Activated T-helper 2 cell treated with anti-CD3 and anti-CD28 coated beads, Interferon-gamma antibody, Interleukin-2, Interleukin-4, amounts not matched to agents 10 μg/mL and 5 μg/mL and 100 μg/mL, durations not matched to agents 14 hours and 24 hours and 36 hours (primary cell): ENCODE data around the gene DISP2. TPM values are rescaled to one million over a fixed set of nuclear protein-coding genes. Genes with fewer than 3 reads are reported as not detected.
A peak's percentile ranks its signal among the peaks of the same experiment; 100 is the strongest.

Source experiments
- DNase-seq: peaks from one replicate; pipeline ENCODE4 v3.0.0; 2021; ENCODE audit warnings: low spot score
- H3K27ac Mint-ChIP-seq: one replicate; pipeline ENCODE4 v1.8.0; 2021; ENCODE audit warnings: mixed read lengths
- H3K27me3 Mint-ChIP-seq: one replicate; pipeline ENCODE4 v1.8.0; 2021; ENCODE audit warnings: low read depth, mixed read lengths
- H3K36me3 Mint-ChIP-seq: one replicate; pipeline ENCODE4 v1.8.0; 2021; ENCODE audit warnings: low read depth, mixed read lengths
- H3K4me1 Mint-ChIP-seq: one replicate; pipeline ENCODE4 v1.8.0; 2021; ENCODE audit warnings: low read depth, mixed read lengths
- H3K4me3 Mint-ChIP-seq: one replicate; pipeline ENCODE4 v1.8.0; 2021; ENCODE audit warnings: low read depth, mild to moderate bottlenecking, moderate library complexity, mixed read lengths
- H3K9me3 Mint-ChIP-seq: one replicate; pipeline ENCODE4 v1.8.0; 2021; ENCODE audit warnings: mixed read lengths
- intact Hi-C: fragments of 100-400 bp; cut with micrococcal nuclease; formaldehyde crosslinking; loops from one replicate; pipeline ENCODE4 v1.15.1; 2023
- total RNA-seq: library from RNA; stranded (reverse); gene quantifications from 2 replicates; pipeline ENCODE4 v1.2.3, GENCODE V29; 2022

The DISP2 gene
- total RNA-seq, 1 donor from 2014 or later: 0.39 TPM

- H3K4me1 Mint-ChIP-seq: peaks cover 17% of the 10 kb centered on the region
- peaks cover 13% of the 10 kb centered on the region for H3K36me3 Mint-ChIP-seq
- H3K27ac Mint-ChIP-seq: no peak overlapping the region
- no peak overlapping the region for H3K4me3 Mint-ChIP-seq
- DNase-seq: no peak
- intact Hi-C loops: loop anchor here (5.0 kb wide), 1 partner anchor 42 kb away; no protein-coding TSS in a partner anchor
- H3K9me3 Mint-ChIP-seq: no peaks in the 10 kb centered on the region
- peaks cover 7% of the 10 kb centered on the region for H3K27me3 Mint-ChIP-seq
Observed at GRCh38 chr15:40379853-40380252, 21.8 kb downstream of the DISP2 start.

GRCh38 chr15:40380636-40381035, 22.6 kb downstream of the DISP2 start:
- Mint-ChIP-seq H3K4me3 (no peak overlapping the region), H3K36me3 (peaks cover 21% of the 10 kb centered on the region), H3K27ac (no peak overlapping the region), H3K4me1 (peaks cover 23% of the 10 kb centered on the region), H3K27me3 (peaks cover 7% of the 10 kb centered on the region), H3K9me3 (no peaks in the 10 kb centered on the region)
- no peak for DNase-seq
- intact Hi-C loops: loop anchor here (5.0 kb wide), 1 partner anchor 42 kb away; no protein-coding TSS in a partner anchor

GRCh38 chr15:40381818-40382529, 24.0 kb downstream of the DISP2 start:
- Mint-ChIP-seq H3K4me1 (peaks cover 23% of the 10 kb centered on the region), H3K27ac (no peak overlapping the region), H3K36me3 (peaks cover 31% of the 10 kb centered on the region), H3K4me3 (no peak overlapping the region), H3K27me3 (peaks cover 7% of the 10 kb centered on the region), H3K9me3 (no peaks in the 10 kb centered on the region)
- intact Hi-C loops: loop anchor here (1.0 to 5.0 kb wide), 3 partner anchors 14 to 40 kb away; no protein-coding TSS in a partner anchor
- no peak for DNase-seq

GRCh38 chr15:40382580-40383456, 24.8 kb downstream of the DISP2 start, which contains the start of gene KNSTRN:
Gene KNSTRN, plus strand, starts transcription at chr15:40382721. Its CDS starts 115 bp downstream, at chr15:40382836.
- peak; percentile 89 for DNase-seq
- H3K27ac Mint-ChIP-seq: peak within 1 kb of the TSS; percentile 91
- H3K4me3 Mint-ChIP-seq: peak within 1 kb of the TSS; percentile 94
- H3K36me3 Mint-ChIP-seq: peaks cover 40% of the 10 kb centered on the region
- peaks cover 7% of the 10 kb centered on the region for H3K27me3 Mint-ChIP-seq
- intact Hi-C loops: loop anchor here (1.0 to 5.0 kb wide), 3 partner anchors 15 to 39 kb away; no protein-coding TSS in a partner anchor
- H3K4me1 Mint-ChIP-seq: peaks cover 23% of the 10 kb centered on the region
- H3K9me3 Mint-ChIP-seq: no peaks in the 10 kb centered on the region

- H3K27ac Mint-ChIP-seq: no peak overlapping the region
- intact Hi-C loops: no loop called here
- no peaks in the 10 kb centered on the region for H3K27me3 Mint-ChIP-seq
- H3K4me1 Mint-ChIP-seq: peaks cover 23% of the 10 kb centered on the region
- no peak for DNase-seq
- no peak overlapping the region for H3K4me3 Mint-ChIP-seq
- H3K36me3 Mint-ChIP-seq: peaks cover 72% of the 10 kb centered on the region
- H3K9me3 Mint-ChIP-seq: no peaks in the 10 kb centered on the region
Observed at GRCh38 chr15:40386480-40386879, 28.5 kb downstream of the DISP2 start.

- Mint-ChIP-seq H3K36me3 (peaks cover 88% of the 10 kb centered on the region), H3K4me1 (peaks cover 12% of the 10 kb centered on the region), H3K27ac (no peak overlapping the region), H3K9me3 (no peaks in the 10 kb centered on the region), H3K4me3 (no peak overlapping the region), H3K27me3 (no peaks in the 10 kb centered on the region)
- no peak for DNase-seq
- intact Hi-C loops: no loop called here
Observed at GRCh38 chr15:40388941-40389823, 31.2 kb downstream of the DISP2 start.

- H3K36me3 Mint-ChIP-seq: peaks cover 82% of the 10 kb centered on the region
- no peak overlapping the region for H3K4me3 Mint-ChIP-seq
- H3K4me1 Mint-ChIP-seq: peaks cover 4% of the 10 kb centered on the region
- H3K27ac Mint-ChIP-seq: no peak overlapping the region
- H3K27me3 Mint-ChIP-seq: no peaks in the 10 kb centered on the region
- intact Hi-C loops: no loop called here
- H3K9me3 Mint-ChIP-seq: no peaks in the 10 kb centered on the region
- DNase-seq: no peak
Observed at GRCh38 chr15:40389824-40390595, 32.0 kb downstream of the DISP2 start.

GRCh38 chr15:40392986-40393948, 35.2 kb downstream of the DISP2 start:
- Mint-ChIP-seq H3K36me3 (peaks cover 62% of the 10 kb centered on the region), H3K9me3 (no peaks in the 10 kb centered on the region), H3K4me3 (no peak overlapping the region), H3K27me3 (no peaks in the 10 kb centered on the region), H3K27ac (no peak overlapping the region), H3K4me1 (peaks cover 8% of the 10 kb centered on the region)
- DNase-seq: no peak
- intact Hi-C loops: no loop called here

- no peak for DNase-seq
- H3K36me3 Mint-ChIP-seq: peaks cover 23% of the 10 kb centered on the region
- no peaks in the 10 kb centered on the region for H3K9me3 Mint-ChIP-seq
- peaks cover 23% of the 10 kb centered on the region for H3K4me1 Mint-ChIP-seq
- peak overlapping the region; percentile 34 for H3K27ac Mint-ChIP-seq
- H3K4me3 Mint-ChIP-seq: peak overlapping the region; percentile 24
- no peaks in the 10 kb centered on the region for H3K27me3 Mint-ChIP-seq
- intact Hi-C loops: loop anchor here (2.0 kb wide), 1 partner anchor 15 kb away; the partner anchor contains the start of gene KNSTRN
Observed at GRCh38 chr15:40397688-40398412, 39.8 kb downstream of the DISP2 start.

GRCh38 chr15:40398413-40398873, 40.4 kb downstream of the DISP2 start:
- no peak overlapping the region for H3K4me3 Mint-ChIP-seq
- peaks cover 23% of the 10 kb centered on the region for H3K4me1 Mint-ChIP-seq
- intact Hi-C loops: loop anchor here (2.0 kb wide), 1 partner anchor 16 kb away; the partner anchor contains the start of gene KNSTRN
- peaks cover 17% of the 10 kb centered on the region for H3K36me3 Mint-ChIP-seq
- DNase-seq: peak; percentile 23
- H3K9me3 Mint-ChIP-seq: no peaks in the 10 kb centered on the region
- peak overlapping the region; percentile 63 for H3K27ac Mint-ChIP-seq
- no peaks in the 10 kb centered on the region for H3K27me3 Mint-ChIP-seq
